ENCODE results near the gene MMD2. TPM values are rescaled to one million over a fixed set of nuclear protein-coding genes. Genes with fewer than 3 reads are reported as not detected.
A peak's percentile ranks its signal among the peaks of the same experiment; 100 is the strongest.
"Not testable (repeated sequence)": the region's sequence is repeated elsewhere in the genome, so short reads cannot be mapped to it uniquely, and the experiment has no call there.

The MMD2 gene
- total RNA-seq = not detected
- long read RNA-seq = 0 reads

- DNase-seq (ENCODE audit: missing footprints) (no peak), ATAC-seq (no peak)
- intact Hi-C loops (cut with DNase I) = no loop called here
Measured at GRCh38 chr7:4958477-4959301, at the start of gene MMD2. Gene MMD2, minus strand, starts transcription at chr7:4959187. Its CDS starts 170 bp downstream, at chr7:4959017.

GRCh38 chr7:5005066-5005465 is 46.1 kb upstream of the MMD2 start:
- ATAC-seq = no peak
- DNase-seq (ENCODE audit: missing footprints) = no peak
- intact Hi-C loops (cut with DNase I) = no loop called here

GRCh38 chr7:5001911-5002310 is 42.9 kb upstream of the MMD2 start:
- intact Hi-C loops (cut with DNase I) = no loop called here
- DNase-seq (ENCODE audit: missing footprints) (no peak), ATAC-seq (no peak)

GRCh38 chr7:5001003-5001402 is 42.0 kb upstream of the MMD2 start:
- DNase-seq (ENCODE audit: missing footprints) (no peak), ATAC-seq (no peak)
- intact Hi-C loops (cut with DNase I) = no loop called here

- intact Hi-C loops (cut with DNase I) = no loop called here
- DNase-seq (ENCODE audit: missing footprints) (no peak), ATAC-seq (no peak)
Measured at GRCh38 chr7:4999369-4999950, 40.5 kb upstream of the MMD2 start.

- DNase-seq (ENCODE audit: missing footprints) (no peak), ATAC-seq (no peak)
- intact Hi-C loops (cut with DNase I) = no loop called here
Measured at GRCh38 chr7:4998910-4999309, 39.9 kb upstream of the MMD2 start.

- ATAC-seq (no peak), DNase-seq (ENCODE audit: missing footprints) (no peak)
- intact Hi-C loops (cut with DNase I) = no loop called here
Measured at GRCh38 chr7:4998244-4998643, 39.3 kb upstream of the MMD2 start.

- intact Hi-C loops (cut with DNase I) = no loop called here
- no peak for DNase-seq (ENCODE audit: missing footprints)
- no peak for ATAC-seq
Measured at GRCh38 chr7:4996696-4997222, 37.8 kb upstream of the MMD2 start.

GRCh38 chr7:4995429-4995969 is 36.5 kb upstream of the MMD2 start:
- intact Hi-C loops (cut with DNase I) = no loop called here
- ATAC-seq = no peak
- DNase-seq (ENCODE audit: missing footprints) = no peak

GRCh38 chr7:4993471-4993870 is 34.5 kb upstream of the MMD2 start:
- DNase-seq (ENCODE audit: missing footprints) (no peak), ATAC-seq (no peak)
- intact Hi-C loops (cut with DNase I) = no loop called here

GRCh38 chr7:4982741-4983140 is 23.8 kb upstream of the MMD2 start:
- ATAC-seq; intact Hi-C loops (cut with DNase I); DNase-seq (ENCODE audit: missing footprints): not testable (repeated sequence)

- intact Hi-C loops (cut with DNase I); ATAC-seq; DNase-seq (ENCODE audit: missing footprints): not testable (repeated sequence)
Measured at GRCh38 chr7:4981295-4981890, 22.4 kb upstream of the MMD2 start.

- intact Hi-C loops (cut with DNase I); ATAC-seq; DNase-seq (ENCODE audit: missing footprints): not testable (repeated sequence)
Measured at GRCh38 chr7:4975626-4976025, 16.6 kb upstream of the MMD2 start.

GRCh38 chr7:4973728-4974198 is 14.8 kb upstream of the MMD2 start:
- intact Hi-C loops (cut with DNase I) = loop anchor here (5.0 kb wide), 1 partner anchor 114 kb away; no protein-coding TSS in a partner anchor
- DNase-seq (ENCODE audit: missing footprints) (peak; percentile 96), ATAC-seq (peak; percentile 98)

- not testable (repeated sequence) for DNase-seq (ENCODE audit: missing footprints); ATAC-seq
- intact Hi-C loops (cut with DNase I) = loop anchor here (5.0 kb wide), 1 partner anchor 115 kb away; no protein-coding TSS in a partner anchor
Measured at GRCh38 chr7:4972446-4972845, 13.5 kb upstream of the MMD2 start.

- DNase-seq (ENCODE audit: missing footprints) (no peak), ATAC-seq (no peak)
- intact Hi-C loops (cut with DNase I) = no loop called here
Measured at GRCh38 chr7:4965295-4966022, 6.5 kb upstream of the MMD2 start.

- DNase-seq (ENCODE audit: missing footprints) (no peak), ATAC-seq (no peak)
- intact Hi-C loops (cut with DNase I) = no loop called here
Measured at GRCh38 chr7:4964506-4964905, 5.5 kb upstream of the MMD2 start.
